Measurements from ENCODE around the gene ME2. TPM values are rescaled to one million over a fixed set of nuclear protein-coding genes. Genes with fewer than 3 reads are reported as not detected.

Gene ME2
- total and polyA plus RNA-seq, 2 donors (not counting 1 experiment from before 2014, with no cell fraction given), result 28.4 to 57.8 TPM

- POLR2A ChIA-PET, result no interaction called here
- Histone ChIP-seq H3K9me3 (ENCODE audit: control extremely low read depth in 1 of 3, control insufficient read depth in 2 of 3, insufficient read depth in 1 of 3, low read length in 2 of 3) (peaks cover 0 to 3% (median 0%) of the 10 kb centered on the region in 3 donors), H3K4me3 (ENCODE audit: control extremely low read depth in 1 of 5, extremely low read depth in 1 of 5, insufficient read depth in 1 of 5, low read depth in 2 of 5, low read length in 4 of 5) (no peak overlapping the region), H3K27me3 (replicated peaks in 1 of 4; ENCODE audit: control extremely low read depth in 1 of 4, control insufficient read depth in 3 of 4, insufficient read depth in 4 of 4, low read length in 3 of 4) (no peaks in the 10 kb centered on the region), H3K9ac (ENCODE audit: low read length) (no peak overlapping the region), H3K36me3 (replicated peaks in 1 of 2; ENCODE audit: control extremely low read depth in 1 of 2, control insufficient read depth in 1 of 2, extremely low read depth in 1 of 2, insufficient read depth in 2 of 2, low read length in 1 of 2) (no peaks in the 10 kb centered on the region), H3K79me2 (ENCODE audit: control insufficient read depth, insufficient read depth, low read length) (no peaks in the 10 kb centered on the region), H3K4me2 (replicated peaks; ENCODE audit: low read depth, low read length, poor library complexity, severe bottlenecking) (no peak overlapping the region), H3K4me1 (ENCODE audit: control insufficient read depth in 2 of 2, insufficient read depth in 2 of 2, low read length in 2 of 2) (peaks cover 7 to 19% of the 10 kb centered on the region in 2 donors), H3K27ac (ENCODE audit: low read length in 2 of 2) (no peak overlapping the region), H2AFZ (ENCODE audit: insufficient read depth, low read depth, low read length, poor library complexity, severe bottlenecking) (no peak overlapping the region), H4K20me1 (ENCODE audit: control insufficient read depth, insufficient read depth, low read length, poor library complexity, severe bottlenecking) (no peaks in the 10 kb centered on the region)
- Mint-ChIP-seq H3K27me3 (no peaks in the 10 kb centered on the region), H3K4me1 (peaks cover 24% of the 10 kb centered on the region), H3K4me3 (no peak overlapping the region), H3K27ac (no peak overlapping the region), H3K9me3 (ENCODE audit: insufficient read depth) (no peaks in the 10 kb centered on the region)
- WGBS (ENCODE audit: insufficient coverage), result no CpG with 5 or more reads among the region's 5 CpGs
- no peak for ATAC-seq (ENCODE audit: low read depth)
- DNase-seq, result no peak
- intact Hi-C loops (cut with micrococcal nuclease), result no loop called here
- CTCF ChIA-PET, result interaction anchor here (9.5 kb wide), 1 partner anchor 11 kb away, joined by 70 read pairs; the partner anchor contains the start of gene MRO
- no peak for TF ChIP-seq EZH2 (IDR thresholded peaks at IDR 0.05; ENCODE audit: borderline replicate concordance, insufficient read depth, low read depth, low read length, poor library complexity, severe bottlenecking)
- TF ChIP-seq CTCF (IDR thresholded peaks at IDR 0.05), result no peak
Observed at GRCh38 chr18:50829644-50830043, 49.3 kb upstream of the ME2 start.

GRCh38 chr18:50830544-50830943, 48.4 kb upstream of the ME2 start:
- Histone ChIP-seq H3K4me2 (replicated peaks; ENCODE audit: low read depth, low read length, poor library complexity, severe bottlenecking) (peak overlapping the region; percentile 17), H3K36me3 (replicated peaks in 1 of 2; ENCODE audit: control extremely low read depth in 1 of 2, control insufficient read depth in 1 of 2, extremely low read depth in 1 of 2, insufficient read depth in 2 of 2, low read length in 1 of 2) (no peaks in the 10 kb centered on the region), H3K79me2 (ENCODE audit: control insufficient read depth, insufficient read depth, low read length) (no peaks in the 10 kb centered on the region), H3K9me3 (ENCODE audit: control extremely low read depth in 1 of 3, control insufficient read depth in 2 of 3, insufficient read depth in 1 of 3, low read length in 2 of 3) (peaks cover 0 to 3% (median 0%) of the 10 kb centered on the region in 3 donors), H2AFZ (ENCODE audit: insufficient read depth, low read depth, low read length, poor library complexity, severe bottlenecking) (peak overlapping the region; percentile 38), H3K27me3 (replicated peaks in 1 of 4; ENCODE audit: control extremely low read depth in 1 of 4, control insufficient read depth in 3 of 4, insufficient read depth in 4 of 4, low read length in 3 of 4) (no peaks in the 10 kb centered on the region), H3K4me3 (ENCODE audit: control extremely low read depth in 1 of 5, extremely low read depth in 1 of 5, insufficient read depth in 1 of 5, low read depth in 2 of 5, low read length in 4 of 5) (no peak overlapping the region), H3K27ac (ENCODE audit: low read length in 2 of 2) (peak overlapping the region in 1 of 2 donors; percentile 21), H3K9ac (ENCODE audit: low read length) (no peak overlapping the region), H4K20me1 (ENCODE audit: control insufficient read depth, insufficient read depth, low read length, poor library complexity, severe bottlenecking) (no peaks in the 10 kb centered on the region), H3K4me1 (ENCODE audit: control insufficient read depth in 2 of 2, insufficient read depth in 2 of 2, low read length in 2 of 2) (peaks cover 7 to 19% of the 10 kb centered on the region in 2 donors)
- peaks cover 30% of the 10 kb centered on the region for H3K4me1 Mint-ChIP-seq
- H3K27ac Mint-ChIP-seq, result peak overlapping the region; percentile 82
- H3K4me3 Mint-ChIP-seq, result peak overlapping the region; percentile 29
- 47% methylated on average over 3 of the region's 5 CpGs for WGBS (ENCODE audit: insufficient coverage)
- ChIA-PET POLR2A (interaction anchor here (0.6 to 0.7 kb wide), 2 partner anchors 40 to 48 kb away, joined by 4 to 6 read pairs; no protein-coding TSS in a partner anchor), CTCF (interaction anchor here (0.6 to 9.5 kb wide), 4 partner anchors 12 to 947 kb away, joined by 4 to 70 read pairs (median 5); partner anchors contain the start of genes ME2 and MRO)
- no peaks in the 10 kb centered on the region for H3K27me3 Mint-ChIP-seq
- no peaks in the 10 kb centered on the region for H3K9me3 Mint-ChIP-seq (ENCODE audit: insufficient read depth)
- DNase-seq (peak; percentile 51), ATAC-seq (ENCODE audit: low read depth) (peak; percentile 65)
- TF ChIP-seq EZH2 (IDR thresholded peaks at IDR 0.05; ENCODE audit: borderline replicate concordance, insufficient read depth, low read depth, low read length, poor library complexity, severe bottlenecking) (no peak), CTCF (IDR thresholded peaks at IDR 0.05) (no peak)
- intact Hi-C loops (cut with micrococcal nuclease), result no loop called here

All from B cell (primary cell).